ENCODE results near the gene RNF187. TPM values are rescaled to one million over a fixed set of nuclear protein-coding genes. Genes with fewer than 3 reads are reported as not detected.

RNF187 gene
- total RNA-seq, 1 donor from 2014 or later = 156 TPM

DNA sequence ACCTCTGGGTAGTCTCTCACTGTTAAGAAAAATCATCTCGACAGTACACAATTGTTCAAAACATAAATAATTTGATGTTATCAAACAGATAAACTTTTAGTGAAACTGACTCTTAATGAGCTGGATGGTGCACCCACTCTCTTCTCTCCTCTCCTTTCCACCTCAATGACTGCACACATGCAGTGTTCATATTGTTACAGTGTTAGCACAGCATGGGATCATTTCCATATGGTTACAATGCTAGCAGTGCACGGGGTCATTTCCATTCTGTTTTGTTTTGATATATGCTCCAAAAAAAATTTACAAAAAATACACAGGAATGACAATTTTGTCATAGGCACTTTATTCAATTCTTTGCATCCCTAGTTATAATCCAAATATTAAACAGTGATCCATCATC is 26.4 kb upstream of the RNF187 start:
- H3K9me3 Mint-ChIP-seq (ENCODE audit: unreplicated experiment) = no peaks in the 10 kb centered on the region
- no peaks in the 10 kb centered on the region for H3K36me3 Mint-ChIP-seq (ENCODE audit: unreplicated experiment)
- TF ChIP-seq, protein P1, sequence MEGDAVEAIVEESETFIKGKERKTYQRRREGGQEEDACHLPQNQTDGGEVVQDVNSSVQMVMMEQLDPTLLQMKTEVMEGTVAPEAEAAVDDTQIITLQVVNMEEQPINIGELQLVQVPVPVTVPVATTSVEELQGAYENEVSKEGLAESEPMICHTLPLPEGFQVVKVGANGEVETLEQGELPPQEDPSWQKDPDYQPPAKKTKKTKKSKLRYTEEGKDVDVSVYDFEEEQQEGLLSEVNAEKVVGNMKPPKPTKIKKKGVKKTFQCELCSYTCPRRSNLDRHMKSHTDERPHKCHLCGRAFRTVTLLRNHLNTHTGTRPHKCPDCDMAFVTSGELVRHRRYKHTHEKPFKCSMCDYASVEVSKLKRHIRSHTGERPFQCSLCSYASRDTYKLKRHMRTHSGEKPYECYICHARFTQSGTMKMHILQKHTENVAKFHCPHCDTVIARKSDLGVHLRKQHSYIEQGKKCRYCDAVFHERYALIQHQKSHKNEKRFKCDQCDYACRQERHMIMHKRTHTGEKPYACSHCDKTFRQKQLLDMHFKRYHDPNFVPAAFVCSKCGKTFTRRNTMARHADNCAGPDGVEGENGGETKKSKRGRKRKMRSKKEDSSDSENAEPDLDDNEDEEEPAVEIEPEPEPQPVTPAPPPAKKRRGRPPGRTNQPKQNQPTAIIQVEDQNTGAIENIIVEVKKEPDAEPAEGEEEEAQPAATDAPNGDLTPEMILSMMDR (IDR thresholded peaks at IDR 0.05) = no peak
- H3K4me1 Mint-ChIP-seq (ENCODE audit: unreplicated experiment) = peaks cover 43% of the 10 kb centered on the region
- peaks cover 39% of the 10 kb centered on the region for H3K27me3 Mint-ChIP-seq (ENCODE audit: unreplicated experiment)
- H3K4me3 Mint-ChIP-seq (ENCODE audit: unreplicated experiment) = peak overlapping the region; percentile 49
- no peak overlapping the region for H3K27ac Mint-ChIP-seq (ENCODE audit: unreplicated experiment)
- no peak for DNase-seq (ENCODE audit: extremely low spot score, unreplicated experiment)

DNA sequence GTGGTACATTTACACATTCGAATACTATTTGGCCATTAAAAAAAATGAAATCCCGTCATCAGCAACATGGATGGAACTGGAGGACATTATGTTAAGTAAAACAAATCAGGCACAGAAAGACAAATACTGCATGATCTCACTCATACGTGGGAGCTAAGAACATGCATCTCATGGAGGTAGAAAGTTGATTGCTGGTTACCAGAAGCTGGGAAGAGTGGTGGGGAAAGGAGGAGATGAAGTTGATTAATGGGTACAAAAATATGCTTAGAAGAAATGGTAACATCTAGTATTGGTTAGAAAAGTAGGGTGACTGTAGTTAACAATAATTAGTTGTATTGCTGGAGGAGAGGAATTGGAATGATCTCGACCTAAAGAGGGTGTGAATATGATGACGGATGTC is 24.6 kb upstream of the RNF187 start:
- no peaks in the 10 kb centered on the region for H3K36me3 Mint-ChIP-seq (ENCODE audit: unreplicated experiment)
- H3K4me1 Mint-ChIP-seq (ENCODE audit: unreplicated experiment) = peaks cover 30% of the 10 kb centered on the region
- DNase-seq (ENCODE audit: extremely low spot score, unreplicated experiment) = no peak
- peak overlapping the region; percentile 15 for H3K4me3 Mint-ChIP-seq (ENCODE audit: unreplicated experiment)
- no peaks in the 10 kb centered on the region for H3K9me3 Mint-ChIP-seq (ENCODE audit: unreplicated experiment)
- H3K27ac Mint-ChIP-seq (ENCODE audit: unreplicated experiment) = no peak overlapping the region
- peaks cover 55% of the 10 kb centered on the region for H3K27me3 Mint-ChIP-seq (ENCODE audit: unreplicated experiment)
- TF ChIP-seq, protein P1 (IDR thresholded peaks at IDR 0.05) = no peak

DNA sequence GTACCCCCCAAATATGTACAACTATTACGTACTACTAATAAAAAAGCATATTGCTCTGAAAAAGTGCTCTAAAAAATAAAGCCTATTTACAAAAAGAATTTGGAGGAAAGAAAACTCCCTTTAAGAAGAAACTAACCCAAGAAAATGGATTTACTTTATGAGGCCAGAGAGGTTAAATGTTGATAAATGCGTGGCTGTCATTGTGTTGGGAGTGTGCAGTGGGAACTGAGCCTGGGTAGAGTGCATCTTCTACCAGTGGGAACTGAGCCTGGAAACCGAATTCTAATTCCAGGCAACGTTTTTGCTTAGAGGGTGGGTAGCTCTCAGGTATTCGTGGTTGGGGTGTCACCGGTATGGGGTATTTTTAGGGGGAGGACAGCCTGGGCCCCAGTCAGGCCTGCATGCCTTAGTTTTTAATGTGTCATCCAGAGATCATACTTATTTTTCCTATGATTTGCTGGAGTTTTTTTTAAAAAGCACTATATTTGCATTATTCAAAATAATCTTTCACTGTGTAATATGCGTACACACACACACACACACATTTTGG is 24.1 kb upstream of the RNF187 start:
- Mint-ChIP-seq H3K36me3 (ENCODE audit: unreplicated experiment) (no peaks in the 10 kb centered on the region), H3K4me1 (ENCODE audit: unreplicated experiment) (peaks cover 28% of the 10 kb centered on the region), H3K27ac (ENCODE audit: unreplicated experiment) (no peak overlapping the region), H3K27me3 (ENCODE audit: unreplicated experiment) (peaks cover 61% of the 10 kb centered on the region), H3K9me3 (ENCODE audit: unreplicated experiment) (no peaks in the 10 kb centered on the region), H3K4me3 (ENCODE audit: unreplicated experiment) (no peak overlapping the region)
- TF ChIP-seq, protein P1 (IDR thresholded peaks at IDR 0.05) = no peak
- DNase-seq (ENCODE audit: extremely low spot score, unreplicated experiment) = no peak

DNA sequence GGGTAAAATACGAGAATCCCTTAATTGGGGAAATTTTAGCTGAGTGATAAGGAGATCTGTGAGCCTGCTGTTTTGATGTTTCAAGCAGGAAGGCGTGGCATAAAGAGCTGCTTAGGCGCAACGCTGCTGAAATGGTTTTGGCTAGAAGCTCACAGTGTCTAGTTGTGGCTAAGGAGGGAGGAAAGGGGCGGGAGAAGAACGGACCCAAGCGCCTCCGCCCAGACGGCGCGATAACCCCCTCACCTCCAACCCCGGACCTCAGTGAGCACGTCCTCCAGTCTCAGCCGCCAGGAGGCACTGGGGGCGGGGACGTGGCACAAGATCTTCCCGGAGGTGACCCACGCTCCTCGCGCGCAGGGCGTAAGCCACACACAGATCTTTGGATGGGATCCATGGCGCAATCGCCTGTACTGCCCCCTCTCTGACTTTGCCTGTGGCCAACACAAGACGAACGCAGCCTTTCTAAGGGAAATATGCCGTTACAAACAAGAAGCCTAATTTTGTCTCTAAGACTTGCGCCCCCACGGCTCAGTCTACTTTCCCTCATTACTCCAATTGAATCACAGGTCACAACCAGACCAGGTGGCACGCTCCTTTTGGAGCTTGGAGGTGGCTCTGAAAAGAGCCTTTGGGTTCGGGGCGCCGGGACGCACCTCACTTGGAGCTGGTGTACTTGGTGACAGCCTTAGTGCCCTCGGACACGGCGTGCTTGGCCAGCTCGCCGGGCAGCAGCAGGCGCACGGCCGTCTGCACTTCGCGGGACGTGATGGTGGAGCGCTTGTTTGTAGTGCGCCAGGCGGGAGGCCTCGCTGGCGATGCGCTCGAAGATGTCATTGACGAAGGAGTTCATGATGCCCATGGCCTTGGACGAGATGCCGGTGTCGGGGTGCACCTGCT is 23.4 kb upstream of the RNF187 start:
- peaks cover 25% of the 10 kb centered on the region for H3K4me1 Mint-ChIP-seq (ENCODE audit: unreplicated experiment)
- DNase-seq (ENCODE audit: extremely low spot score, unreplicated experiment) = no peak
- peaks cover 67% of the 10 kb centered on the region for H3K27me3 Mint-ChIP-seq (ENCODE audit: unreplicated experiment)
- TF ChIP-seq, protein P1 (IDR thresholded peaks at IDR 0.05) = no peak
- H3K4me3 Mint-ChIP-seq (ENCODE audit: unreplicated experiment) = peak overlapping the region; percentile 80
- no peak overlapping the region for H3K27ac Mint-ChIP-seq (ENCODE audit: unreplicated experiment)
- H3K36me3 Mint-ChIP-seq (ENCODE audit: unreplicated experiment) = no peaks in the 10 kb centered on the region
- H3K9me3 Mint-ChIP-seq (ENCODE audit: unreplicated experiment) = no peaks in the 10 kb centered on the region

DNA sequence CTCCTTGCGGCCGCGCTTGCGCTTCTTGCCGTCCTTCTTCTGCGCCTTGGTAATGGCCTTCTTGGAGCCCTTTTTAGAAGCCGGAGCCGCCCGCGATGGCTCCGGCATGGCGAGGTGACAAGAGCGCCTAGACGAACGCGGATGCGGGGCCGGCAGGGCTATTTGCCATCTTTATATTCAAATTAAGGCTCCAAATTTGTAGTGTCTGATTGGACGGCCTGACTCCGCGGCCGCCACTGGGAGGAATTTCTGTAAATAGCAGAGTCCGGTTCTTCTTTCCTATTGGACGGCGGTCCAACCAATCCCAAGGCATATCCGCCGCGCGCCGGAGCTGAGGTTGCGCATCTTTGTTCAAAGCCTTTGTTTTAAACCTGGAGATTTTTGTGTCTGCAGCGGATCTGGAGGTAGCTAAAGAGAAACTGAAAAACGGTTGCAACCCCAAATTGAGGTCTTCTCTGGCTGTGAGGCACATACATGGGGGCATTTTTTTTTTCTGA is 22.6 kb upstream of the RNF187 start:
- H3K4me1 Mint-ChIP-seq (ENCODE audit: unreplicated experiment) = peaks cover 21% of the 10 kb centered on the region
- no peak for DNase-seq (ENCODE audit: extremely low spot score, unreplicated experiment)
- no peak overlapping the region for H3K27ac Mint-ChIP-seq (ENCODE audit: unreplicated experiment)
- TF ChIP-seq, protein P1 (IDR thresholded peaks at IDR 0.05) = no peak
- H3K36me3 Mint-ChIP-seq (ENCODE audit: unreplicated experiment) = no peaks in the 10 kb centered on the region
- H3K27me3 Mint-ChIP-seq (ENCODE audit: unreplicated experiment) = peaks cover 68% of the 10 kb centered on the region
- no peaks in the 10 kb centered on the region for H3K9me3 Mint-ChIP-seq (ENCODE audit: unreplicated experiment)
- peak overlapping the region; percentile 80 for H3K4me3 Mint-ChIP-seq (ENCODE audit: unreplicated experiment)
